Measurements from ENCODE around the gene ZNF839. TPM values are rescaled to one million over a fixed set of nuclear protein-coding genes. Genes with fewer than 3 reads are reported as not detected.

Gene ZNF839
- total RNA-seq, 4 donors from 2014 or later, result 6.7 to 14.1 (median 11.1) TPM

- peaks cover 0 to 4% (median 2%) of the 10 kb centered on the region in 4 donors for H3K36me3 ChIP-seq
- in situ Hi-C loops (cut with MboI; ENCODE audit: low pct_ligation_motif_present in 1 of 4, low pct_unique_long_range_greater_than_20kb in 1 of 4, low sequenced_read_pairs in 3 of 4), result loop anchor here in 1 of 4 donors (25.0 kb wide), 1 partner anchor 149 kb away; the partner anchor contains the start of gene ANKRD9
- DNase-seq, result peak; percentile 40
- intact Hi-C loops (cut with DNase I; ENCODE audit: low total_unique reads), result loop anchor here (5.0 kb wide), 1 partner anchor 1859 kb away; no protein-coding TSS in a partner anchor
- no peaks in the 10 kb centered on the region for H3K9me3 ChIP-seq
- H3K27me3 ChIP-seq, result no peaks in the 10 kb centered on the region
- TF ChIP-seq EP300 (IDR thresholded peaks at IDR 0.05; ENCODE audit: low read depth), result no peak
- TF ChIP-seq, protein P1, sequence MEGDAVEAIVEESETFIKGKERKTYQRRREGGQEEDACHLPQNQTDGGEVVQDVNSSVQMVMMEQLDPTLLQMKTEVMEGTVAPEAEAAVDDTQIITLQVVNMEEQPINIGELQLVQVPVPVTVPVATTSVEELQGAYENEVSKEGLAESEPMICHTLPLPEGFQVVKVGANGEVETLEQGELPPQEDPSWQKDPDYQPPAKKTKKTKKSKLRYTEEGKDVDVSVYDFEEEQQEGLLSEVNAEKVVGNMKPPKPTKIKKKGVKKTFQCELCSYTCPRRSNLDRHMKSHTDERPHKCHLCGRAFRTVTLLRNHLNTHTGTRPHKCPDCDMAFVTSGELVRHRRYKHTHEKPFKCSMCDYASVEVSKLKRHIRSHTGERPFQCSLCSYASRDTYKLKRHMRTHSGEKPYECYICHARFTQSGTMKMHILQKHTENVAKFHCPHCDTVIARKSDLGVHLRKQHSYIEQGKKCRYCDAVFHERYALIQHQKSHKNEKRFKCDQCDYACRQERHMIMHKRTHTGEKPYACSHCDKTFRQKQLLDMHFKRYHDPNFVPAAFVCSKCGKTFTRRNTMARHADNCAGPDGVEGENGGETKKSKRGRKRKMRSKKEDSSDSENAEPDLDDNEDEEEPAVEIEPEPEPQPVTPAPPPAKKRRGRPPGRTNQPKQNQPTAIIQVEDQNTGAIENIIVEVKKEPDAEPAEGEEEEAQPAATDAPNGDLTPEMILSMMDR (IDR thresholded peaks at IDR 0.05), result no peak
- TF ChIP-seq POLR2AphosphoS5 (IDR thresholded peaks at IDR 0.05), result no peak
- no peak for TF ChIP-seq POLR2A (IDR thresholded peaks at IDR 0.05)
- peak overlapping the region; percentile 85 to 99 (median 94) for H3K4me3 ChIP-seq
- peaks cover 17 to 22% (median 20%) of the 10 kb centered on the region in 4 donors for H3K4me1 ChIP-seq
- peak overlapping the region; percentile 93 to 98 (median 97) for H3K27ac ChIP-seq
- 4 to 32% methylated on average over 4 to 31 of the region's 53 CpGs for WGBS, 2 donors (ENCODE audit: low coverage in 1 of 2)
Observed at GRCh38 chr14:102363182-102363943, 43.8 kb downstream of the ZNF839 start.

GRCh38 chr14:102370305-102370809 lies 50.8 kb downstream of the ZNF839 start:
- DNase-seq, result no peak
- H3K27ac ChIP-seq, result no peak overlapping the region
- H3K4me3 ChIP-seq, result no peak overlapping the region
- intact Hi-C loops (cut with DNase I; ENCODE audit: low total_unique reads) (no loop called here), in situ Hi-C loops (cut with MboI; ENCODE audit: low pct_ligation_motif_present in 1 of 4, low pct_unique_long_range_greater_than_20kb in 1 of 4, low sequenced_read_pairs in 3 of 4) (loop anchor here in 1 of 4 donors (25.0 kb wide), 1 partner anchor 142 kb away; the partner anchor contains the start of gene ANKRD9)
- H3K27me3 ChIP-seq, result no peaks in the 10 kb centered on the region
- H3K4me1 ChIP-seq, result peaks cover 0 to 3% (median 0%) of the 10 kb centered on the region in 4 donors
- no peaks in the 10 kb centered on the region for H3K9me3 ChIP-seq
- H3K36me3 ChIP-seq, result no peaks in the 10 kb centered on the region
- WGBS, 2 donors (ENCODE audit: low coverage in 1 of 2), result 72 to 90% methylated on average over 5 to 11 of the region's 11 CpGs
- TF ChIP-seq, protein P1 (IDR thresholded peaks at IDR 0.05), result no peak
- no peak for TF ChIP-seq POLR2AphosphoS5 (IDR thresholded peaks at IDR 0.05)
- TF ChIP-seq EP300 (IDR thresholded peaks at IDR 0.05; ENCODE audit: low read depth), result no peak
- no peak for TF ChIP-seq POLR2A (IDR thresholded peaks at IDR 0.05)

DNA sequence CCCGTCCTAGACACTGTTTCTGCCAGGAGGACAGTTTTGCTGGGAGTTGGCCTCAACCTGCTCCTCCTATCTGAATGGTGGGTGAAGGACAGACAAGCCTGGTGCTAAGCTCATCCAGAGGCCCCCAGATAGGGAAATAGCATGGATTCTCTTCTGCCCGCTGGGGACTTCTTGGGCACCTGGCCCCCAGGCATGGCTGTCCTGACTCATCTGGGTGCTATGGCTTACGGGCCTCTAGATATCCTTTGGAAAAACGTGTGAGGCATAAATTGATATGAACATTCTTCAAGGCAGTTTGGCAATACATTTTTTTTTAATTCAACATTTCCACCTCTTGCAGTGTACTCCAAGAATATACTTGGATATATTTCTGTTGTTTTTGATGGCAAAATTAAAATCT lies 51.8 kb downstream of the ZNF839 start:
- no peaks in the 10 kb centered on the region for H3K27me3 ChIP-seq
- in situ Hi-C loops (cut with MboI; ENCODE audit: low pct_ligation_motif_present in 1 of 4, low pct_unique_long_range_greater_than_20kb in 1 of 4, low sequenced_read_pairs in 3 of 4), result loop anchor here in 1 of 4 donors (25.0 kb wide), 1 partner anchor 141 kb away; the partner anchor contains the start of gene ANKRD9
- intact Hi-C loops (cut with DNase I; ENCODE audit: low total_unique reads), result no loop called here
- no peak overlapping the region for H3K27ac ChIP-seq
- H3K4me1 ChIP-seq, result peaks cover 0 to 3% (median 0%) of the 10 kb centered on the region in 4 donors
- no peaks in the 10 kb centered on the region for H3K36me3 ChIP-seq
- 86 to 100% methylated on average over 1 to 4 of the region's 4 CpGs for WGBS, 2 donors (ENCODE audit: low coverage in 1 of 2)
- H3K9me3 ChIP-seq, result no peaks in the 10 kb centered on the region
- no peak overlapping the region for H3K4me3 ChIP-seq
- no peak for DNase-seq
- no peak for TF ChIP-seq POLR2AphosphoS5 (IDR thresholded peaks at IDR 0.05)
- TF ChIP-seq EP300 (IDR thresholded peaks at IDR 0.05; ENCODE audit: low read depth), result no peak
- no peak for TF ChIP-seq POLR2A (IDR thresholded peaks at IDR 0.05)
- TF ChIP-seq, protein P1 (IDR thresholded peaks at IDR 0.05), result no peak

GRCh38 chr14:102373110-102373509 lies 53.6 kb downstream of the ZNF839 start:
- 76 to 85% methylated on average over 3 of the region's 3 CpGs for WGBS, 2 donors (ENCODE audit: low coverage in 1 of 2)

More at GRCh38 chr14:102373110-102373509, 53.6 kb downstream of the ZNF839 start:
- no peaks in the 10 kb centered on the region for H3K9me3 ChIP-seq
- intact Hi-C loops (cut with DNase I; ENCODE audit: low total_unique reads) (no loop called here), in situ Hi-C loops (cut with MboI; ENCODE audit: low pct_ligation_motif_present in 1 of 4, low pct_unique_long_range_greater_than_20kb in 1 of 4, low sequenced_read_pairs in 3 of 4) (loop anchor here in 1 of 4 donors (25.0 kb wide), 1 partner anchor 139 kb away; the partner anchor contains the start of gene ANKRD9)
- peaks cover 0 to 3% (median 0%) of the 10 kb centered on the region in 4 donors for H3K4me1 ChIP-seq
- H3K27me3 ChIP-seq, result no peaks in the 10 kb centered on the region
- no peak for DNase-seq
- no peaks in the 10 kb centered on the region for H3K36me3 ChIP-seq
- no peak for TF ChIP-seq EP300 (IDR thresholded peaks at IDR 0.05; ENCODE audit: low read depth)
- TF ChIP-seq, protein P1 (IDR thresholded peaks at IDR 0.05), result no peak
- TF ChIP-seq POLR2AphosphoS5 (IDR thresholded peaks at IDR 0.05), result no peak
- TF ChIP-seq POLR2A (IDR thresholded peaks at IDR 0.05), result no peak
- no peak overlapping the region for H3K4me3 ChIP-seq
- peak overlapping the region in 1 of 4 donors; percentile 18 for H3K27ac ChIP-seq

Data from transverse colon (tissue), 4 donors.